Gastrocnemius medialis (tissue), 4 donors: ENCODE data around the gene KIF3C. TPM values are rescaled to one million over a fixed set of nuclear protein-coding genes. Genes with fewer than 3 reads are reported as not detected.

Source experiments
- ATAC-seq, 2 donors: fragments of 150-250 bp; one replicate each; pipeline ENCODE4 v1.9.1; 2016
- DNase-seq, 2 donors: peaks; one replicate each; pipeline ENCODE4 v3.0.0-alpha.2; 2019
- H3K27ac ChIP-seq, 4 donors: fragments of 200-600 bp; sonication (generic); 1 replicate in 1 of 4; 2 replicates in 3 of 4; pipeline ENCODE4 v1.5.1; 2016 to 2018; ENCODE audit warnings: mild to moderate bottlenecking in 2 of 4, moderate library complexity in 1 of 4
- H3K27me3 ChIP-seq, 3 donors: fragments of 200-600 bp; sonication (generic) in 2 of 3; 1 replicate in 1 of 3; 2 replicates in 2 of 3; pipeline versions ENCODE4 v1.5.1 to v1.6.0; 2016 to 2019; ENCODE audit warnings: mild to moderate bottlenecking in 1 of 3, moderate library complexity in 1 of 3
- H3K36me3 ChIP-seq, 2 donors: fragments of 200-600 bp; sonication (generic) in 1 of 2; one replicate each; pipeline ENCODE4 v1.5.1; 2017 to 2018
- H3K4me1 ChIP-seq, 2 donors: fragments of 200-600 bp; sonication (generic) in 1 of 2; one replicate each; pipeline ENCODE4 v1.5.1; 2016 to 2017; ENCODE audit warnings: mild to moderate bottlenecking in 2 of 2
- H3K4me3 ChIP-seq, 4 donors: fragments of 200-600 bp; sonication (generic) in 3 of 4; 1 replicate in 1 of 4; 2 replicates in 3 of 4; pipeline ENCODE4 v1.5.1; 2016 to 2019; ENCODE audit warnings: mild to moderate bottlenecking in 2 of 4
- H3K9me3 ChIP-seq, 3 donors: fragments of 200-600 bp; sonication (generic) in 2 of 3; 1 replicate in 1 of 3; 2 replicates in 2 of 3; pipeline ENCODE4 v1.5.1; 2016 to 2019
- POLR2A ChIP-seq, 2 donors: fragments of 450-650 bp; IDR thresholded peaks; one replicate each; pipeline ENCODE4 v1.6.1; 2017; ENCODE audit warnings: antibody characterized with exemption in 2 of 2, mild to moderate bottlenecking in 2 of 2, moderate library complexity in 2 of 2
- in situ Hi-C, 4 donors: fragments of 200-750 bp; cut with MboI; loops; one replicate each; pipeline versions ENCODE4 v1.15.0 to v1.8.0; 2017; ENCODE audit warnings: low sequenced_read_pairs in 4 of 4
- intact Hi-C: fragments of 100-400 bp; cut with DNase I; formaldehyde crosslinking; loops from one replicate; pipeline ENCODE4 v1.15.1; 2023; ENCODE audit warnings: low total_unique reads
- total RNA-seq, 4 donors: library from RNA; depleted of rRNA; stranded (reverse); fragments of >200 nt; gene quantifications; one replicate each; pipeline versions ENCODE4 v1.1.0 to v1.2.3, GENCODE V29; 2016
- TF ChIP-seq, protein P1 (sequence below), 5 experiments: fragments of 450-650 bp in 3 of 5; fragments of 200-600 bp in 2 of 5; sonication (generic) in 2 of 5; IDR thresholded peaks in 4 of 5; conservative IDR thresholded peaks in 1 of 5; 1 replicate in 4 of 5; 2 replicates in 1 of 5; pipeline ENCODE4 v1.5.1; 2016 to 2019; ENCODE audit warnings: antibody characterized with exemption in 5 of 5, mild to moderate bottlenecking in 3 of 5, moderate library complexity in 3 of 5

Gene KIF3C
- total RNA-seq, 4 donors from 2014 or later = 1.1 to 4.4 (median 2.1) TPM

DNA sequence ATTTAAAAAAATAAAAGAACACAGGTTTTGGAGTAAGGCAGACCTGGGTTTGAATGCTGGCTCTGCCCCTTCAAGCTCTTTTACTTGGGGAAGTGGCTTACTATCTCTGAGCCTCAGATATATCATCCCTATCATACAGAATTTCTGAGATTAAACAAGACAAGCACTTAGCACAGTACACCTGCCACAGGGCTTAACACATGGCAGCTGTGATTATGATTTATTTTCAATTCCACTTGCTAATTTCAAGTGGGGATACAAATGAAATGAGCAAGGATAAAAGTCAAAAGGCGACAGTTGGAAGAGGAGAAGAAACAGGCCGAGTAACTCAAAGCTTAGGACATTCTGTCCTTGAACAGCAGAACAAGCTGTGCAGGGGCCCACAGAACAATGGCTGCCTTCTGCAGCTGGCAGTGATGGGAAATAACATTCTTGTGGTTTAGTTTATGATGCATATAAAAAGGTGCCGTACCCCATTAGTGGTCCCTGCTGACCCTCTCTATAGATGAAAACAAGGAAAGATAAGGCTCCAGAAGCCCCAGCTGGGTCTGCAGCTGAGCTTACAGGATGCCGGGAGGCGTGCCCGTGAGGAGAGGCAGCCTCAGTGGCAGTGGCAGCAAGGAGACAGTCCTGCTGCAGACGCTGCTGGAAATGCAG lies 45.3 kb downstream of the KIF3C start:
- H3K4me3 ChIP-seq = no peak overlapping the region
- in situ Hi-C loops (no loop called here), intact Hi-C loops (loop anchor here (5.0 kb wide), 1 partner anchor 85 kb away; no protein-coding TSS in a partner anchor)
- peaks cover 28 to 32% of the 10 kb centered on the region in 2 donors for H3K4me1 ChIP-seq
- H3K9me3 ChIP-seq = no peaks in the 10 kb centered on the region
- DNase-seq (no peak), ATAC-seq (peak; percentile 38 to 39)
- no peak for TF ChIP-seq POLR2A (IDR thresholded peaks at IDR 0.05)
- TF ChIP-seq, protein P1, sequence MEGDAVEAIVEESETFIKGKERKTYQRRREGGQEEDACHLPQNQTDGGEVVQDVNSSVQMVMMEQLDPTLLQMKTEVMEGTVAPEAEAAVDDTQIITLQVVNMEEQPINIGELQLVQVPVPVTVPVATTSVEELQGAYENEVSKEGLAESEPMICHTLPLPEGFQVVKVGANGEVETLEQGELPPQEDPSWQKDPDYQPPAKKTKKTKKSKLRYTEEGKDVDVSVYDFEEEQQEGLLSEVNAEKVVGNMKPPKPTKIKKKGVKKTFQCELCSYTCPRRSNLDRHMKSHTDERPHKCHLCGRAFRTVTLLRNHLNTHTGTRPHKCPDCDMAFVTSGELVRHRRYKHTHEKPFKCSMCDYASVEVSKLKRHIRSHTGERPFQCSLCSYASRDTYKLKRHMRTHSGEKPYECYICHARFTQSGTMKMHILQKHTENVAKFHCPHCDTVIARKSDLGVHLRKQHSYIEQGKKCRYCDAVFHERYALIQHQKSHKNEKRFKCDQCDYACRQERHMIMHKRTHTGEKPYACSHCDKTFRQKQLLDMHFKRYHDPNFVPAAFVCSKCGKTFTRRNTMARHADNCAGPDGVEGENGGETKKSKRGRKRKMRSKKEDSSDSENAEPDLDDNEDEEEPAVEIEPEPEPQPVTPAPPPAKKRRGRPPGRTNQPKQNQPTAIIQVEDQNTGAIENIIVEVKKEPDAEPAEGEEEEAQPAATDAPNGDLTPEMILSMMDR (IDR thresholded peaks at IDR 0.05 in 4 of 5, conservative IDR thresholded peaks at IDR 0.05 in 1 of 5) = no peak
- H3K27me3 ChIP-seq = no peaks in the 10 kb centered on the region
- peak overlapping the region; percentile 64 to 85 (median 72) for H3K27ac ChIP-seq
- H3K36me3 ChIP-seq = no peaks in the 10 kb centered on the region

DNA sequence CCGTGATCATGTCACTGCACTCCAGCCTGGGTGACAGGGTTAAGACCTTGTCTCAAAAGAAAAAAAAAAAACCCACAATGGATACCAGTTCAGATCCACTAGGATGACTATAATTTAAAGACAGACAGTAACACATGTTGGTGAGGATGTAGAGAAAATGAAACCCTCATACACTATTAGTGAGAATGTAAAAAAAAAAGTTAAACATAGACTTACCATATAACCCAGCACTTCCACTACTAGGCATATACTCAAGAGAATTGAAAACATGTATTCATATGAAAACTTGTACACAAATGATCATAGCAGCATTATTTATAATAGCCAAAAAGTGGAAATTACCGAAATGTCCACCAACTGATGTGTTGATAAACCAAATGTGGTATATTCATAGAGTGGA lies 48.7 kb downstream of the KIF3C start:
- H3K36me3 ChIP-seq = no peaks in the 10 kb centered on the region
- H3K4me1 ChIP-seq = peaks cover 17 to 22% of the 10 kb centered on the region in 2 donors
- TF ChIP-seq, protein P1 (IDR thresholded peaks at IDR 0.05 in 4 of 5, conservative IDR thresholded peaks at IDR 0.05 in 1 of 5) = no peak
- no peak for TF ChIP-seq POLR2A (IDR thresholded peaks at IDR 0.05)
- in situ Hi-C loops (no loop called here), intact Hi-C loops (no loop called here)
- H3K27ac ChIP-seq = no peak overlapping the region
- H3K9me3 ChIP-seq = no peaks in the 10 kb centered on the region
- H3K27me3 ChIP-seq = no peaks in the 10 kb centered on the region
- DNase-seq (no peak), ATAC-seq (no peak)
- H3K4me3 ChIP-seq = no peak overlapping the region

DNA sequence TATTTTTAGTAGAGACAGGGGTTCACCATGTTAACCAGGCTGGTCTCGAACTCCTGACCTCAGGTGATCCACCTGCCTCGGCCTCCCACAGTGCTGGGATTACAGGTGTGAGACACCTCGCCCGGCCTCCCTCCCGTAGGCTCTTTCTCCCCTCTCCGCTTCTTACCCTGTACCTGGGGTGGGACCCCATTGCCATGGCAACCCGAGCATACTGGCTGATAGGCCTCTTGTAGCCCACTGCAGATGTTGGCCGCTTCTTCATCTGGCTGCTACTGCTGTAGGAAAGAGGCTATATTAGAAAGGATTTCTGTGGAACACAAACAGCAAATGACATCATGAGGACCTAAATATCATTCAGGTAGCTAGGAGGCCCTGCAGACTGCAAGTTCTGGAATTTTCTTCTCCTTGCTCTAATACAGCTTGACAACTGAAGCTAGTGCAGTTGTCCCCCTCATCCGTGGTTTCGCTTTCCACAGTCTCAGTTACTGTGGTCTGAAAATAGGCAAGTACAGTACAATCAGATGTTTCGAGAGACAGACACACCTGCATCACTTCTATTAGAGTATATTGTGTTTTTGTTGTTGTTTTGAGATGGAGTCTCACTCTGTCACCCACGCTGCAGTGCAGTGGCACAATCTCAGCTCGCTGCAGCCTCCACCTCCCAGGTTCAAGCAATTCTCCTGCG lies 52.4 kb downstream of the KIF3C start:
- H3K4me3 ChIP-seq = no peak overlapping the region
- TF ChIP-seq, protein P1 (IDR thresholded peaks at IDR 0.05 in 4 of 5, conservative IDR thresholded peaks at IDR 0.05 in 1 of 5) = no peak
- TF ChIP-seq POLR2A (IDR thresholded peaks at IDR 0.05) = no peak
- ATAC-seq = no peak
- DNase-seq = no peak
- H3K27ac ChIP-seq = no peak overlapping the region
- intact Hi-C loops = no loop called here
- no peaks in the 10 kb centered on the region for H3K36me3 ChIP-seq
- in situ Hi-C loops = no loop called here
- H3K27me3 ChIP-seq = no peaks in the 10 kb centered on the region
- no peaks in the 10 kb centered on the region for H3K9me3 ChIP-seq
- H3K4me1 ChIP-seq = no peaks in the 10 kb centered on the region

DNA sequence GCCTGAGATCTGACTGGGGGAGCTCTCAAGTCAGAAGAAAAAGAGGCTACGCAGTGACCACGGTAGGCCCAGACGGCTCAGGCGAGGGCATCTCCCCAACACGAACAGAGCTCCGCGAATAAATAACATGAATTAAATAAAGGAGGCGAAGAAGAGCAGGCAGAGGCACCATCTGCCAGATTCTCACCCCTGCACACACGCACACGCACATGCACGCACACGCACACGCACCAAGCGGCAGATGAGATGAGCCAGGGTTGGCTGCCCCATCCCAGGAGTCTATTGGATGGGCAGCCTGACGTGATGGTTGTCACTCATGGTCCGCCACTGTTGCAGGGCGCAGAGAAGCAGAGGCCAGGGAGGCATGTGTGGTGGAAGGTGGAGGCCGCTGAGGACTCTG lies 53.6 kb downstream of the KIF3C start:
- ATAC-seq (no peak), DNase-seq (no peak)
- Histone ChIP-seq H3K4me1 (no peaks in the 10 kb centered on the region), H3K27ac (no peak overlapping the region), H3K27me3 (no peaks in the 10 kb centered on the region), H3K9me3 (no peaks in the 10 kb centered on the region), H3K4me3 (no peak overlapping the region), H3K36me3 (no peaks in the 10 kb centered on the region)
- intact Hi-C loops = no loop called here
- no peak for TF ChIP-seq POLR2A (IDR thresholded peaks at IDR 0.05)
- in situ Hi-C loops = no loop called here

GRCh38 chr2:25926984-25927756 lies 55.1 kb downstream of the KIF3C start:
- DNase-seq = no peak
- Histone ChIP-seq H3K27me3 (no peaks in the 10 kb centered on the region), H3K9me3 (no peaks in the 10 kb centered on the region), H3K36me3 (no peaks in the 10 kb centered on the region), H3K4me1 (no peaks in the 10 kb centered on the region), H3K4me3 (no peak overlapping the region), H3K27ac (no peak overlapping the region)
- no peak for ATAC-seq
- TF ChIP-seq POLR2A (IDR thresholded peaks at IDR 0.05) = no peak
- TF ChIP-seq, protein P1 (IDR thresholded peaks at IDR 0.05 in 4 of 5, conservative IDR thresholded peaks at IDR 0.05 in 1 of 5) = no peak
- in situ Hi-C loops (no loop called here), intact Hi-C loops (no loop called here)
